ENCODE measurements around the gene ZDHHC7.
A peak's percentile ranks its signal among the peaks of the same experiment; 100 is the strongest.
"Not testable (repeated sequence)": the region's sequence is repeated elsewhere in the genome, so short reads cannot be mapped to it uniquely, and the experiment has no call there.

The ZDHHC7 gene, protein sequence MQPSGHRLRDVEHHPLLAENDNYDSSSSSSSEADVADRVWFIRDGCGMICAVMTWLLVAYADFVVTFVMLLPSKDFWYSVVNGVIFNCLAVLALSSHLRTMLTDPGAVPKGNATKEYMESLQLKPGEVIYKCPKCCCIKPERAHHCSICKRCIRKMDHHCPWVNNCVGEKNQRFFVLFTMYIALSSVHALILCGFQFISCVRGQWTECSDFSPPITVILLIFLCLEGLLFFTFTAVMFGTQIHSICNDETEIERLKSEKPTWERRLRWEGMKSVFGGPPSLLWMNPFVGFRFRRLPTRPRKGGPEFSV

DNA sequence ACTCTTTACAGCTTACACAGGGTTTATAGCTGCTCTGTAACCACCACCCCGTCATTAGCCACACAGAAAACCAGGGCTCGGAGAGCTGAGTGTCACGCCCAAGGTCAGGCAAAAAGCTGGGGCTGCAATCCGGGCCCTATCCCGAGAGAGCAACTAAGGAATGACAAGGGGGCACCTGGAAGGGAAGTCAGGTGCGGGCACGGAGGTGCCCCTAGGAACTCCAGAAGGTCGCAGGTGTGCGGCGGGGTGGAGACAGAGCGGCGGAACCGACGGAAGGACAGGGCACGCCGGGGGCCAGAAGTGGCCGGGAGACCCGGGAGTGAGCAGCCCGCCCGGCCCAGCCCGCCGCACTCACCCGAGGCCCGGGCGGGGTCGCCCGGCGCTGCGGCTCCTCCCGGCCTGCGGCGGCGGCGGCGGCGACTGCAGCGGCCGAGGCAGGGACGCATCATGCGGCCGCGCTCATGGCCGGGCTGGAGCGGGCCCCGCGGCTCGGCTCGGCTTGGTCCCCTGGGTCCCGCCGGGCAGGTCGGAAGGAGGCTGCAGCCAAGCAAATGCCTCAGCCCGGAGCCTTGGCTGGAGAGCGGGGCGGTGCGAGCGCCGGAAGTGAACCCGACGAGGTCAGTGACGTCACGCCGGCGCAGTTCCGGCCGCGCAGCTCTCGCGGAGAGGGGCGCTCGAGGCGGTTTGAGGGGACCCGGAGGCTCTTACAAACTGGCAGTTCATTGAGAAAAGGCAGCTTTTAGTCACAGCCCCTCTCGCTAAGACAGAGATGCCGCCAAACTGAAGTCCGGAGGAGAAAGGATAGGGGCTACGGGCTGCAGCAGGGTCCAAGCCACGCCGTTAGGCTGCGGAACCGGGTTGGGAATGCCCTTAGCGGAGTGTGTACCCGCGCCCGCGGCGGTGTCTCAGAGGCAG lies at the start of gene ZDHHC7:
ZDHHC7 (minus strand) TSS at position 605 of the 915 bp plus-strand sequence. CDS start 20,917 bp downstream, outside the sequence.
- DNase-seq = peak; percentile 70

DNA sequence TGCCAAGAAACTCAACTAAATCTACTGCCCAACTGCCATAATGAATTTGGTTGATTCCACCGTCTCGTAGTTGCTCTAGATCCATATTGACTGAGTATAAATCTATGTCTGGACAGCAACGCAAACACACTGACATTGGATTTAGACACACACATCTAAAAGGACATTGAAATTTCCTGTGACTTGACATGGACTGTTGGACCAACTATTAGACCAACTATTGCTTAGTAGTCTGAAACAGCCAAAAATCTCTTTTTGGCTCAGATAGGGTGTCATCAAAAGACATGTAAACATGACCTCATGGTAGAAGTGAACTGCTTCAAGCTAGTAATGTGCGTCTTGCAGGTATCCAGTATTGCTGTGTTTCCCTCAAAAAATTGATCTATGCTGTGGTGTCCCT lies 47.6 kb upstream of the ZDHHC7 start:
- no peak for DNase-seq

DNA sequence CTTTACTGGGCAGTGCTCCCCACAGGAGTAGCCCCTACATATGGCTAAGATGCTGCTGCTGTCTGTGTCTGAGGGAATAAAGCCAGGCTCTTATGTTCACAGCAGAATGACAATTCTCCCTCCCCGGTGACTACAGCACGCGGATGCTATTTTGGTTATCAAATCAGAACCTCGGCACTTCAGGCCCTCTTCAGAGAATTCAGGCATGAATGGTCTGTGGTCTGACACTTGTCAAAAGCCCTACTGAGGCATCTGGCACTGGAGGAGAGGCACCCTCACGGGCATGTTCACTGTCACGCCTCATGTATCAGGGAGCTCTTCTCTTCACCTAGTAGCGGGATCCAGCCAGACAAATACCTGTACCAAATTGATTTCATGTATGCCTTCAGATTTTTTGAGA lies 46.6 kb upstream of the ZDHHC7 start:
- DNase-seq = no peak

DNA sequence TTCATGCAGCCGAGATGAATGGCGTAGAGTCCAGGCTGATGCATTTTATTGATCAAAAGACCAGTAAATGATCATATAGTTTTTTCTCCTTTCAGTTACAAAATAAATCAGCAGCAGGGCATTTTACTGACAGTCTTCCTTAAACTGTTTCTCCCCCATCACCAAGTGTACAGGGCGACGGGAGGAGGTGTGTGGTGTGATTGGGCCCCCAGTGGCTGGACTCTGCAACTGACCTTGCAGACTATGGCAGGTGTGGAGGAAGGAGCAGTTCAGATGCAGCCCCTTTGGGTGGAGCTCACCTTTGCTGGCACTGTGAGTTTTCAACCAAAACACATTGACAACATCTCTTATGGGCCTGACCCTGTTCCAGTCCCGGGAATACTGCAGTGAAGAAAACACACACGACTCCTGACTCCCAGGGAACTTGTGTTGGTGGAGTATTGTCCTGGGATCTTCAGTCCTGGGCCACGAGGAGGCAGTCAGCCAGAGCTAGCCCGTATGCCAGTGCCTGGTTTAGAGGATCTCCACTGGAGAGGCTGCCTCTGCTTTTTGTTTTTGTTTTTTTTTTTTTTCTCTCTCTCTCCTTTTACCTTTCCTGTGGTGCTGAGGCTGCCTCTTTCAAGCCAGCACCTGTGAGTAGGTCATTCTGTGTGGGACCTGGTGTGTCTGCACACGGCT lies 46.0 kb upstream of the ZDHHC7 start:
- DNase-seq = no peak

DNA sequence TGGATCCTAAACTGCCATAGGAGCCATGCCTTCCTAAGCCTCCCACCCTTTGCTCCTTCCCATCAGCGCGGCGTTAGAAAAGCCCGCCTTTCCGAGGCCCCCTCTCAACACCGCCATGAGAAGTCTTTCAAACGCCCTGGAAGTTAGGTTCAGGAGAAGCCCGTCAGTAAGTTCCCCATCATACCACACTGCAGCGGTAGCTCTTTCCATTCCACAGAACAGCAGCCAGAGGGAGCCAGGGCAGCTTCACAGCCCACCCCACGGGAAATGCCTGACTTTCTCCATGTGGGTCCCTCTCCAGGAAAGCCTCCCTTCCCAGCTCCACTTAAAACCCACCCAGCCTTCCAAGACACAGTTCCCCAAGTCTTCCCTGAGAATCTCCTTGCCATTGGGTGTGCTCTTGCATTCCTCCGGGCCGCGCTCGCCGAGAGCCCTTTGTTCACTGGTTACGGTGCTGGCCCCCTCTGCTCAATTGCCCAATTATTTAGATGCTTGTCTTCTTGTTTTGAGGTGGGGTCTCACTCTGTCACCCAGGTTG lies 44.9 kb upstream of the ZDHHC7 start:
- no peak for DNase-seq

DNA sequence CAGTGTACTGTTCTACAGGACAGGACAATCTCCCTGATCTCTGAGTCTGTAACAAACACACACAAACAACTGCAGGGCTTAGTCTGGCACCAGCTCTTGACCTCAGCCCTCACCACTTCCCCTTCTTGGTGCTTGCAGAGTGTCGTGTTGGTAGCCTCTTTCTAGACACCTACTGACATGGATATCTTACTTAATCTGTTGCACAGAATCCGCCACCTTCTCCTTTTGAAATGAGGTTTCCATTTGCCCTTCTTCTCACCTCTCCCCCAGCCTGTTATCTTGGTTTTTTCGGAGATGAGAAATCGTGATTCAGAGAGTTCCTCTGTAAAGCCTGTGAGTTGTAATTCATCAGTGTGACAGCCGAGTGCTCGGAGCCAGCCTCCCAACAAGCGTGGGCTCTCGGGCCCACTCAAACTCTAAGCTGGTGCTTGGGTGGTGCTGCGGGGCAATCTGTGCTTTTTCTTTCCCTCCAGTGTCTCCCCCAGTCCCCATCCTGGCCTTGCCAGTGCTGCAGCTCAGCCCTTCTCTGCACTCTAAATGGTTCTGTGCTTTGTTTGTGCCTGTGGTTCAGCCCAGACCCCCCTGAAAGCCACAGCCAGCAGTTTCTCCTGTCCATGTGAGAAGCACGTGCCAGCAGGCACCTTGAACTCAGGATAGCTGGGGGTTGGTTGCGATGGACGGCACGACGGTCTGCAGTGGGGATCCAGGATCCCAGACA lies 44.3 kb upstream of the ZDHHC7 start:
- no peak for DNase-seq

DNA sequence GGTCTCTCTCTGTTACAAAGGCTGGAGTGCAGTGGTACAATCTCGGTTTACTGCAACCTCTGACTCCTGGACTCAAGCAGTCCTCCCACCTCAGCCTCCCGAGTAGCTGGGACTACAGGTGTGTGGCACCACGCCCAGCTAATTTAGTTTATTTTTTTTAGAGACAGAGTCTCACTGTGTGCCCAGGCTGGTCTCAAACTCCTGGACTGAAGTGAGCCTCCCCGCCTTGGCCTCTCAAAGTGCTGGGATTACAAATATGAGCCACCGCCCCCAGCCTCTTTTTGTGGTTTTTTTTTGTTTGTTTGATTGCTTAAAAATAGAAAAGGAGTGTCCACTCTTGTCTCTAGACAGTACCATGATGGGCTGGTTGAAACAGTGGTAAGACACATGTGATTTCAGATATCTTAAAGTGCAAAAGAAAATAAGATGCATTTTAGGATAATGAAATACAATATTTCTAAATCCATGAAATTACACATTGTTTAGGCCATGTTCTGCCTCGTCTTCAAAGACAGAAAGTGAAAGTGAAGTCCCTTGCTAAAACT lies 43.7 kb upstream of the ZDHHC7 start:
- DNase-seq = no peak

DNA sequence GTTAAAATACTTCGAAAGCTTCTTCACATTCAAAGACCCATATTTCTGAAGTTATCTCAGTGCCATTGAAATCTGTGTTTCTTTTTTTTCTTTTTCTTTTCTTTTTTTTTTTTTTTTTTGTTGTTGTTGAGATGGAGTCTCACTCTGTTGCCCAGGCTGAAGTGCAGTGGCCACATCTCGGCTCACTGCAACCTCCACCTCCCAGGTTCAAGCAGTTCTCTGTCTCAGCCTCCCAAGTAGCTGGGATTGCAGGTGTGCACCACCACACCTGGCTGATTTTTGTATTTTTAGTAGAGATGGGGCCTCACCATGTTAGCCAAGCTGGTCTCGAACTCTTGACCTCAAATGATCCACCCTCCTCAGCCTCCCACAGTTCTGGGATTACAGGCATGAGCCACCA lies 43.0 kb upstream of the ZDHHC7 start:
- not testable (repeated sequence) for DNase-seq

DNA sequence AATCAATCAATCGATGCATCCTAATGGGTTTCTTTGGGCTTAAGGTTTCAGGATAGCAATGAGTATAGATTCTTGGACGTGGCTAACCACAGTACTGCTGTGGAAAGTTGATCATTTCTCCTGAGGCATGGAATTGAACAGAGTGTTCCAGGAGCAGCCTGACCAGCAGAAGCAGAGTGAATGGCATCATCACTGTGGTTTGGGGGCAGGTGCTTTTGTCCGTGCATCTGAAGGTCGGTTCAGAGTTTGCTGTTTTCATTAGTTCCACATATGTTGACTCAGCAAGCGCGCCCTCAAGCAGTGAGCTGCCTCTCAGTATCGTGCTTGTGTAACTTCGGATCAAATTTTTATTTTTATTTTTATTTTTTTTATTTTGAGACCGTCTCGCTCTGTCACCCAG lies 41.2 kb upstream of the ZDHHC7 start:
- no peak for DNase-seq

DNA sequence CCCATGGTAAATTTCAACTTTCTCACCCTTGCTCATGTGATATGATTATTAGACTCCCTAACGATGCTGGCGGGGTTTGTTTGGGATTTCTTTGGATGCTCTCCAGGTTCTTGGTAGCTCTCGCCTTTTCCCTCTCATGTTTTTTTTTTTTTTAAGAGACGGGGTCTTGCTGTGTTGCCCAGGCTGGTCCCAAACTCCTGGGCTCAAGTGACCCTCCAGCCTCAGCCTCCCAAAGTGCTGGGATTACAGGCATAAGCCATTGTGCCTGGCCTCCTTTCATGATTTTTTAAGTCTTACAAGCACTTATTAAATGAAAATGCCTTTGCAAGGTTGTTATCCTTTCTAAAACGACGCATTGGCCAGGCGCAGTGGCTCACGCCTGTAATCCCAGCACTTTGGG lies 40.3 kb upstream of the ZDHHC7 start:
- no peak for DNase-seq

DNA sequence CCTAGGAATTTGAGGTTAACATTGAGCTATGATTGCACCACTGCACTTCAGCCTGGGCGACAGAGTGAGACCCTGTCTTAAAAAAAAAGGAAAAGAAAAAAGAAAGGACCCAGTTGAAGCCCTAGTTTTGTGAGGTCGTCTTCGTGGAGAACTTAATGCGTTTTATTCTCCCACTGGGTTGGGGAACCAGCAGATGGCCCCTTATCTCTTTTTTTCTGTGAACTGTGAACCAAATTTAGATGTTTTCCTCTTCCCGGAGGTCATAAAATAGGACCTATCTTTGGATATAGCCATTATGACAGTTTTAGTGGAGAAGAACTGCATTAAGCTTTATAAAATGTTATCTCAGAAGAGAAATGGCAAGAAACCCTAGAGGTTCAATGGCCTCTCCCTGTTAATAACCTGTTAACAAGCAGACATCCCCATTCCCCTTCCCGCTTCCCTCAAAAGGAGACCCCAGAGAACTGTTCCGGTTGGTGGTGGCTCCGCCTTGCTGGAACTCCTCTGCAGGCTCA lies 39.8 kb upstream of the ZDHHC7 start:
- no peak for DNase-seq

DNA sequence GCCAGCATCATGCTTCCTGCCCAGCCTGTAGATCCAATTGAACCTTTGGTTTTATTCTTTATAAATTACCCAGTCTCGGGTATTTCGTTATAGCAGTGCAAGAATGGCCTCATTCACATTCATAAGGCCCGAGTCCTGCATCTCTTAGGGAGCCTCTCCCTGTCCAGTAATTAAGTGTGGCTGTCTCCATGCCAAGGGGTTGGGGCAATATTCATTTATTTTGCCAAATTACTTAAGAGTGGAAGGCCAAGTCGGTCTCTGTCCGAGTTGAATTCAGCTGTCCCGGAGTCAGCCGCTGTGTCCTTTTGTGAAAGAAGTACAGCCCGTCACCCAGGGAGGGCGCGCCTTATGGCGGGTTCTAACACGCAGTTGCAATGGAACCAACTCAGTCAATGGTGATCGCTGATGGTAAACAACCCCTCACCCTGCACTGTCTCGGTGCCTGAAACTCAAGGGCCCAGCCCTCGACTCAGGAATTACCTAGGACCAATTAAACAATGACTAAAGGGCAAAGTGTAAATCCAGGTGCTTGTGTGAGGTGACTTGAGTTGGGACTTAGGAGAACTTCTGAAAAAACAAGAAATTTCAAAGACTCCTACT lies 38.5 kb upstream of the ZDHHC7 start:
- DNase-seq = no peak

DNA sequence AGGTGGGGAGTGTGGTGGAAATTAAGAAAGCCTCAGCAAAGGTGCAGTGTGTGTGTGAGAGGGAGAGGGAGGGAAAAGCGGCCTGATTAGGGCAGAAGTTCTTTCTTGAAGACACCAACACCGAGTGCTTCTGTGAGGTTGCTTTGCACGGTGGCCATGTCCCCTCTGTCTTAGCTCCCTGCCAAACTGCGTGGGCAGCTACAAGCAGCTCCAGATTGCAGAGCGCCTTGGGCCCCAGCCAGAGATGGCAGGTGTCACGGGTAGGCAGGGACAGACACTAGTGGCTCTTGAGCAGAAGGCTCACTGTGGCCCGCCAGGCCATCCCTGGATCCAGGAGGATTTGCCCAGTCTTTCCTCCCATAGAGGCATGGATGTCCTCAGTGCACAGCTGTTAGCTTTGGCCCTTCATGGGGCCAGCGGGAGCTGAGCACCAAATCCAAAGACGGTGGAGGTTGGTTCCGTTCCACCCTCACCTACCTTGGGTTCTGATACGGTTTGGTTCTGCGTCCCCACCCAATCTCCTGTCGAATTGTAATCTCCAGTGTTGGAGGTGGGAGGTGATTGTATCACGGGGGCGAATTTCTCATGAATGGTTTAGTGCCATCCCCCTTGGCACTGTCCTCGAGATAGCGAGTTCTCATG lies 37.7 kb upstream of the ZDHHC7 start:
- no peak for DNase-seq

DNA sequence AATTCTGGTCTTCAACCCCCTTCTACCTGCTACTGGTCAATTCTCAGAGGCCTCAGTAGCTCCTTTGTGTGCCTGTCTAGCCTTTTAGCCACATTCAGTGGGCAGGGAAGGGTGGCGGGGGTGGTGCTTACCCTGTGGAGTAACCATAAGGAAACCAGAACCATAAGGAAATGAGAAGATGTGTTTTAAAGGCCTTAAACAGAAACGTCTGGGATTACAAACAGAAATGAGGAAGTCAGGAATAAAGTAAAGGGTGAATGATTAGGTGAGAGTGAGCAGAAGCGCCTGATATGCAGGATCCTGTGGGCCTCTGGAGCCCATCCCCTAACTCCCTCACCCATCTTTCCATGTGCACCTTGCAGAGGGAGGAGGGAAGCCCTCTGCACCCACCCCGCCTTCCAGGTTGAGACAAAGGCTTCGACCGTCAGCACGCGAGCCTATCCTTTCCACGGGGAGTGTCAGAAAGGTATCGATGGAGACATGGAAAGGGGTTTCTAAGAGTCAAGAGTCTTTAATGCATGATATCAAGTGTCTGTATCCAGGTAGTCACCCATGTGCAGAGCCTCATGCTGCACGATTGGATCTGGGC lies 36.6 kb upstream of the ZDHHC7 start:
- DNase-seq = no peak

DNA sequence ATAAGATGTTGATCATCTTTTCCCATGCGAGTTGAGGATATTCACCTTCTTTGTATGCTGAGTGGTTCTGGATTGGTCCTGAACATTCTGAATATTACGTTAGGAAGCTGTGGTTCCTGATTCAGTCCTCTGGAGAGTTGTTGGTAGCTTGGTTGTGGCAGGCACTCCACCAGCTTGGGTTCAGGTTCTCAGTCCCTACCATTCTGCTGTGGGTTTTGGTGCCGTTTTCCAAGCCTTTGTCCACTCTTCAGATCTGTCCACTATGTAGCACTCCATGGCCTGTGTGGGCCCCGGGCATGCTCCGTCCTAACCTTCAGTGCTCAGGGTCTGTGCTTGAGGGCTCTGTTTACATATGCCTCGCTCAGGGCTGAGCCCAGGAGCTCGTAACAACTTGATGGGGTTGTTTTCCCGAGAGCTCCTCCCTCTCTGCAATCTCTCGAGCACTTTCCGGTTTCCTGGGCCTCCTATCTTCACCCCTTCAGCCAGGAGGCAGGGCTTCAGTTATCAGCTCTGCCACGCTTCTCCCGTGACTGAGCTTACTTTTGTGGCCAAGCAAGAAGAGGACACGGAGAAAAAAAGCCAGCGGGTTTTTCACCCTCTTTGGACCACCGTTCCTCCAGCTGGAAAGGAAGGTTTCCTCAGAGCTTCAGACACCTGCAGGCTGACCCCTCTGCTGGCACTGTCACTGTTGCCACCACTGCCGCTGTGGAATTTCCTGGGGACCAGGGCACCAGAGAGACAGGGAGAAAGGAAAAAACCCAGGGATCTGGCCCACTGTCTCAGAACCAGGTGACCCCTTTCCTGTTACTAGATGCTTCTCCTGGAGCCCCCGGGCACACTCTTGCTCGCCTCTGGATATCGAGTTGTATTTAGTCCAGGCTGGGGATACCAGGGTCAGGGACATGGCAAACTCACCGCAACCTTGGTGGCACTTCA lies 35.9 kb upstream of the ZDHHC7 start:
- no peak for DNase-seq

DNA sequence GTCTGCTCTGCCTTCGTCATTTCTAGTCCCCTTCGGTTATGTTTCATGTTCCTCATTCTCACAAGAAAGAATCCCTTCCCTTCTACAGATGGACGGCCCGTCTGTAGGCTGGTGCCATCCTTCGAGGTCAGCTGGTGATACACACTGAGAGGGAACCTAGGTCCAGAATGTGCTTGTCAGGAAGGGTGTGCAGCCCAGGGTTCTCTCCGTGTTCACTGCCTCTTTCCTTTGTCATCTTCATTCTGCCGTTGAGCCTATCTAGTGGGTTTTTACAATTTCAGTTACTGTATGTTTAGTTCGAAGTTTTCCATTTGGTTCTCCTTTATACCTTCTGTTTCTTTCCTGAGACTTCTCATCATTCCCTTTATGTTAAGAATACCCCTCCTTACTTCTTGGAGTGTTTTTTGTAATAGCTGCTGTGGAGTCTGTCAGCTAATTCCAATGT lies 35.2 kb upstream of the ZDHHC7 start:
- DNase-seq = no peak

DNA sequence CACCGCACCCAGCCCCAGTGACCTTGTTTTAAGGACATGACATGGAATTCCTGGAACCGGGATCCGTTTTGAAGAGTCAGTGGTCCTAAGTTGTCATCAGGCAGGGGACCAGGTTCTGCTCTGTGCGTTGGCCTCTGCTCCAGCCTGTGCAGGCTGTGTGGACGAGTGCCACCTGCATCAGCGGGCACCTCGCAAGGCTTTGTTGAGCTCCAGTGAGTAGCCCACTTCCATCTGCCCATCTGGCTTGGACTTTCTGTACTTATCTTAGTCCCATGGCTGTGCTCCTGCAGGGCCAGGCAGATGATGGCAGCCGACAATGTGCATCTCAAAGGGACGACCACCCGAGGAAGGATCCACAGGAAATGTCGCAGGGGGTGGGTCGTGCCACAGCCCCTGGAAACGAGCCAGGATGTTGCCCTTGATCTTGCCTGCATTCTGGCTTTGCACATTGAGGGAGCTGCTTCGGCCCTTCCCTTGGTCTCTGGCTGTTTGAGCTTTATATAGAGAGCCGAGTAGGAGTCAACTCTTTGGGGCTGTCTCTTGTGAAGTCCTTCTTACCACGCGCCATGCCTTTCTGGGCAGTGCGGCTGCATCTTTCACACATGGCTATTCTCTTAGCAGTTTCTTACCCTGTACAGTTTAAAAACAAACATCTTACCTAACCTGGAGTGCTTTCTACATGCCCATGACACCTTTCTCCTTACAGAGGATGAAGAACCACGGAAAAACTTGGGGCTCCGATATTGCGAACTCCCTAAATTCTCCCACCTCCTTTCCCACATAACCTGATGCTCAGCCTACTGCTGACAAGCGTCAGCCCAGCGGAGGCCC lies 34.5 kb upstream of the ZDHHC7 start:
- no peak for DNase-seq

DNA sequence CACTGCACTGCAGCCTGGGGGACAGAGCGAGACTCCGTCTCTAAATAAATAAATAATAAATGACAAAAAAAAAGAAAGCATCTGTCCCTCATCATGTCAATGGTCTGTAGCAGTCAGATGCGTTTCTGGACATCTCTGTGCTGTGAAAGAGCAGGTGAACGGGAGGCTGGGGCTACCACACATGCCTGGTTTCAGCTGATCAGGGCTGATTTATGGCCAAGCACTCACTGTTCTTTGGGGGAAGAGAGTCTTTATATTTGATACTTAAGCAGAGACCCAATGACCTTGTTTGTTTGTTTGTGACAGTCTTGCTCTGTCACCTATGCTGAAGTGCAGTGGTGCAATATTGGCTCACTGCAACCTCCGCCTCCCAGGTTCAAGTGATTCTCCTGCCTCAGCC lies 33.7 kb upstream of the ZDHHC7 start:
- no peak for DNase-seq

DNA sequence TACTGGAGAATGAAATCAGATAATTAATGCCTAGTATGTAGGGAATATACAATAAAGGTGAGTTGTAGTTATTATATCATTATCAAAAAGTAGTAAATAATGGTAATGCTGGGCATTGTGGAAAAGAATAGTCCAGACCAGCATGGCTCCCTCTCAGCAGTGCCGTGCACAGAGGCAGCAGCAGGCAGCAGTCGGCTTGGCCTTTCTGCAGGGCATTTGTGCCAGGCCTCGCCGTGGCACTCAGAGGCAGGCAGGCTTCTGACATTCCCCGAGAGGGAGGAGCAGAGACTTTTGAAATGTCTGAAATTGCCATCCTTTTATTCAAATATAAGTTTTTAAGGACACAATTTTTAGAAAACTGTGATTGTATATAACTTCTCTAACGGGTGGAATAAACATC lies 31.3 kb upstream of the ZDHHC7 start:
- no peak for DNase-seq
